Vagina (tissue), 2 donors: ENCODE results near the gene MEGF6.

ENCODE experiments used
- CTCF ChIP-seq, 3 experiments: fragments of 450-650 bp in 2 of 3; fragments of 200-600 bp in 1 of 3; sonication (generic) in 1 of 3; IDR thresholded peaks; one replicate each; pipeline ENCODE4 v1.5.1; 2017 to 2019; ENCODE audit warnings: antibody characterized with exemption in 3 of 3, mild to moderate bottlenecking in 2 of 3, moderate library complexity in 2 of 3
- POLR2AphosphoS5 ChIP-seq, 2 donors: sonication (generic); formaldehyde crosslinking; IDR thresholded peaks; one replicate each; pipeline ENCODE4 v1.9.0; 2017; ENCODE audit warnings: antibody characterized with exemption in 2 of 2, mild to moderate bottlenecking in 2 of 2, low read depth in 1 of 2; ENCODE audit not compliant: insufficient read depth in 1 of 2

DNA sequence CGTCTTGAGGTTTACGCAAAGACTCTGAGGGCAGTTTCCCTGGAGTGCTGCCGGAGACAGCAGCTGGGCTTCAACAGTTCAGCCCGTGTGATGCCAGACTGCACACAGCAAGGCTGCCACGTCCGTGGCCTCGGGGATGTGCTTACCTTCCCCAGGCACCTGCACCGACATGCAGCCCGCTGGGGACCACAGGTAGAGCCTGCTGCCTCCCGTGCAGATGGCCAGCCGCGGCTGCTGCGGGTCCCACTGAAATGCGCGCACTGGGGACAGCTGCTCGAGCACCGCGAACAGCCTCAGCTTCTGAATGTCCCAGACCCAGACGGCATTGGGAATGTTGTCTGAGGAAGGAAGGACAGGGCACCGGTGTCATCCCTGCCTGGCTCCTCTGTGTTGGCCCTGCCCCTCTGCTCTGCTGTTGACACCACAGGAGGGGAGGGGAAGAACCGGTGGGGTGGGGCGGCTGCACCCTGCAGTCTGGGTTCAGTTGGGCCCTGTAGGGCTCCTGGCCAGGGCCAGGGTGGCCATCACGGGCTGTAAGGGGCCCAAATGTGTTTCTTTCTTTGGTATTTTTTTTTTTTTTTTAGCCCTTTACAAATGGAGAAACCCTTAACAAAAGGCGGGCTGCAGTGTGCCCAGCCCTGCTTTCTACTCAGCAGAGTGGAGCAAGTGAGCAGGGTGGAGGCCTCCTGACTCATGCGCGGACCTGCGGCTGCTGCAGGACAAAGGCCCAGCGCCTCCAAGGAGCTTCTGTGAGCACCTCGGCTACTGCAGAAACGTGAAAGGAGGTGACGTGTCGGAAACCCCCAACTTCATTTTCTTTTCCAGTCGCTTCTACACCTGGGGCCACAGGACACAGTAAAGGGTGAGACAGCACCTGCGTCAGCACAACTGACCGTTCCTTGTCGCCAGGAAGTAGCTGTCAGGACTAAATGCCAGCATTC lies 20.3 kb upstream of the MEGF6 start:
- TF ChIP-seq CTCF (IDR thresholded peaks at IDR 0.05), result no peak
- TF ChIP-seq POLR2AphosphoS5 (IDR thresholded peaks at IDR 0.05; ENCODE audit: insufficient read depth in 1 of 2, low read depth in 1 of 2), result no peak
